Fibroblast of the aortic adventitia (primary cell): ENCODE measurements around the gene NT5E. TPM values are rescaled to one million over a fixed set of nuclear protein-coding genes. Genes with fewer than 3 reads are reported as not detected.
"Not testable (repeated sequence)": the region's sequence is repeated elsewhere in the genome, so short reads cannot be mapped to it uniquely, and the experiment has no call there.

ENCODE experiments used
- DNase-seq: peaks from one replicate; pipeline ENCODE4 v3.0.0-alpha.2; 2010; ENCODE audit warnings: low read depth
- H3K4me3 ChIP-seq: 2 replicates; pipeline ENCODE4 v1.5.1; 2011; ENCODE audit warnings: low read depth, mild to moderate bottlenecking, control low read depth, low read length, moderate library complexity
- CTCF ChIP-seq: IDR thresholded peaks from 2 replicates; pipeline ENCODE4 v1.5.1; 2011; ENCODE audit warnings: mild to moderate bottlenecking, low read length, control low read depth, inconsistent platforms; ENCODE audit not compliant: insufficient read depth
- total RNA-seq: library from RNA; depleted of rRNA; stranded (reverse); fragments of >200 nt; gene quantifications from 2 replicates; pipeline ENCODE4 v1.2.3, GENCODE V29; 2012; ENCODE audit warnings: low replicate concordance

NT5E gene
- total RNA-seq, 1 donor = 418 TPM

GRCh38 chr6:85496009-85496579 lies 46.2 kb downstream of the NT5E start:
- DNase-seq = no peak
- no peak overlapping the region for H3K4me3 ChIP-seq
- TF ChIP-seq CTCF = no peak

GRCh38 chr6:85496856-85497255 lies 47.0 kb downstream of the NT5E start:
- DNase-seq = no peak
- no peak overlapping the region for H3K4me3 ChIP-seq
- no peak for TF ChIP-seq CTCF

- no peak for TF ChIP-seq CTCF
- DNase-seq = peak; percentile 43
- no peak overlapping the region for H3K4me3 ChIP-seq
Measured at GRCh38 chr6:85498596-85499258, 48.8 kb downstream of the NT5E start.

GRCh38 chr6:85506441-85507093 lies 56.7 kb downstream of the NT5E start:
- TF ChIP-seq CTCF = no peak
- no peak overlapping the region for H3K4me3 ChIP-seq

GRCh38 chr6:85516168-85516567 lies 66.3 kb downstream of the NT5E start:
- no peak for TF ChIP-seq CTCF
- H3K4me3 ChIP-seq = no peak overlapping the region
- peak; percentile 27 for DNase-seq

More at GRCh38 chr6:85506441-85507093, 56.7 kb downstream of the NT5E start:
- DNase-seq = no peak

- H3K4me3 ChIP-seq, DNase-seq: not testable (repeated sequence)
Measured at GRCh38 chr6:85524281-85524680, 74.4 kb downstream of the NT5E start.

- peak; percentile 43 for TF ChIP-seq CTCF
- no peak overlapping the region for H3K4me3 ChIP-seq
- peak; percentile 48 for DNase-seq
Measured at GRCh38 chr6:85537055-85537494, 87.2 kb downstream of the NT5E start.
